ENCODE results near the gene MADD. TPM values are rescaled to one million over a fixed set of nuclear protein-coding genes. Genes with fewer than 3 reads are reported as not detected.

Gene MADD
- total RNA-seq, 2 experiments from 2014 or later: 161 to 178 TPM

DNA sequence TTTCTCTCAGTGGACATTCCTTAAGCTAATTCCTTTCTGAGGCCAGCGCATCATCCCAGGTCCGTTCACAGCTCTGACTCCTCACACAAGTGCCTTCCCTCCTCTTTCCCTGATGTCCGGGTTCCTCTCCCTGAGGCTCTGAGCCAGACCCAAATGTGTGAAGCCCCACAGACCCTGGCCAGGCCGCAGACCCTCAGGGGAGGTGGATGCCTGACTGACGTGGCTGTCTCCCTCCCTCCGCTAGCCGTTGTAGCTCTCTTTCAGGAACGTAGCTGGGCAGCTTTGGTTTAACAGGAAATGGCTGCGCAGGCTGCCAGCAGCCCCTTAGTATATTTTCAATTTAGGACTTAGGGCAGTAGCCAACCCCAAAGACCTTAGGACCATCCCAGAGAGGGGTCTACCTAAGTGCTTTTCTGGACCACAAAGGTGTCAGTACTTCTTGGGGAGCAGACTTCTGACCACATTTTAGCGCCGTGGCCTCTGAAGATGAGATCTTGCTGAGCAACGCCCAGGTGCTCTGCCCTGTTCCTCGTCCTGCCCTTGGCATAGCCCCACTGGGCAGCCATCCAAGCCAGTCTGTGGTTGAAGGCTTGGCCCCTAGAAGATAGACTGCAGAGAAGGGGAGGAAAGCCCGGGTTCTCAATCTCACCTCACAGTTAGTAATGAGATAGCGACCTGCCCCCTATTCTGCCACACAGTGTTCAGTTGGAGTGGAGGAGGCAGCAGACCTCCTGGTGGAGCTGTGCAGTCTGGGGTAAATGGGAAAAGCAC is 55.5 kb downstream of the MADD start:
- no peaks in the 10 kb centered on the region for H3K9me3 Mint-ChIP-seq
- Histone ChIP-seq H3K9me3 (ENCODE audit: control insufficient read depth in 1 of 2, insufficient read depth in 1 of 2, low read length in 2 of 2) (no peaks in the 10 kb centered on the region), H3K27ac (ENCODE audit: low read depth in 1 of 2, low read length in 2 of 2) (no peak overlapping the region), H3K4me3 (ENCODE audit: low read length) (no peak overlapping the region), H3K27me3 (ENCODE audit: control insufficient read depth in 1 of 2, insufficient read depth in 2 of 2, low read length in 2 of 2) (no peaks in the 10 kb centered on the region), H3K36me3 (ENCODE audit: insufficient read depth, low read length) (peaks cover 38% of the 10 kb centered on the region), H3K4me1 (ENCODE audit: insufficient read depth, low read length) (no peaks in the 10 kb centered on the region)
- ChIA-PET CTCF (no interaction called here), POLR2A (no interaction called here)
- H3K4me3 Mint-ChIP-seq: no peak overlapping the region
- TF ChIP-seq, protein P1, sequence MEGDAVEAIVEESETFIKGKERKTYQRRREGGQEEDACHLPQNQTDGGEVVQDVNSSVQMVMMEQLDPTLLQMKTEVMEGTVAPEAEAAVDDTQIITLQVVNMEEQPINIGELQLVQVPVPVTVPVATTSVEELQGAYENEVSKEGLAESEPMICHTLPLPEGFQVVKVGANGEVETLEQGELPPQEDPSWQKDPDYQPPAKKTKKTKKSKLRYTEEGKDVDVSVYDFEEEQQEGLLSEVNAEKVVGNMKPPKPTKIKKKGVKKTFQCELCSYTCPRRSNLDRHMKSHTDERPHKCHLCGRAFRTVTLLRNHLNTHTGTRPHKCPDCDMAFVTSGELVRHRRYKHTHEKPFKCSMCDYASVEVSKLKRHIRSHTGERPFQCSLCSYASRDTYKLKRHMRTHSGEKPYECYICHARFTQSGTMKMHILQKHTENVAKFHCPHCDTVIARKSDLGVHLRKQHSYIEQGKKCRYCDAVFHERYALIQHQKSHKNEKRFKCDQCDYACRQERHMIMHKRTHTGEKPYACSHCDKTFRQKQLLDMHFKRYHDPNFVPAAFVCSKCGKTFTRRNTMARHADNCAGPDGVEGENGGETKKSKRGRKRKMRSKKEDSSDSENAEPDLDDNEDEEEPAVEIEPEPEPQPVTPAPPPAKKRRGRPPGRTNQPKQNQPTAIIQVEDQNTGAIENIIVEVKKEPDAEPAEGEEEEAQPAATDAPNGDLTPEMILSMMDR (IDR thresholded peaks at IDR 0.05): no peak
- H3K27me3 Mint-ChIP-seq: no peaks in the 10 kb centered on the region
- no peaks in the 10 kb centered on the region for H3K4me1 Mint-ChIP-seq (ENCODE audit: low read depth)
- peaks cover 71% of the 10 kb centered on the region for H3K36me3 Mint-ChIP-seq (ENCODE audit: low read depth)
- ATAC-seq (ENCODE audit: poor library complexity) (no peak), DNase-seq (no peak)
- intact Hi-C loops (cut with DNase I, micrococcal nuclease): no loop called here
- H3K27ac Mint-ChIP-seq: peak overlapping the region; percentile 60

DNA sequence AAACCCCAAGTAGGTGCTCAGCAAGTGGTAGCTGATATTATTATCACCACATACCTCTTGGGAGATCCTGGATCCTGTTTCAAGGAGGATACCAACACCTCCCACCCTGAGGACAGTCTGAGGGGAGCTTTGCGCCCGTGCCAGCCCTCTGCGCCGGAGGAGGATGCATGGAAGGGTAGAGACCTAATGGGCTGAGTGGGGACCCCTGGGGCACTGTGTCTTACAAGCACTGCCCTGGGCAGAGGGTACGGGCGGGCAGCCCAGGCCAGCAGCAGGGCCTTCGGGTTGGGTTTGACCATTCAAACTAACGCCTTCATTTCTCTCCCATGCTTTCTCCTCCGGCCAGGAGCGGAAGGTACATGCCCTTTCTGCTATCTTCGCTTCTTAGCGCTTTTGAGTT is 56.3 kb downstream of the MADD start:
- Histone ChIP-seq H3K4me1 (ENCODE audit: insufficient read depth, low read length) (no peaks in the 10 kb centered on the region), H3K4me3 (ENCODE audit: low read length) (no peak overlapping the region), H3K27me3 (ENCODE audit: control insufficient read depth in 1 of 2, insufficient read depth in 2 of 2, low read length in 2 of 2) (no peaks in the 10 kb centered on the region), H3K9me3 (ENCODE audit: control insufficient read depth in 1 of 2, insufficient read depth in 1 of 2, low read length in 2 of 2) (no peaks in the 10 kb centered on the region), H3K27ac (ENCODE audit: low read depth in 1 of 2, low read length in 2 of 2) (no peak overlapping the region), H3K36me3 (ENCODE audit: insufficient read depth, low read length) (peaks cover 35% of the 10 kb centered on the region)
- POLR2A ChIA-PET: no interaction called here
- peaks cover 73% of the 10 kb centered on the region for H3K36me3 Mint-ChIP-seq (ENCODE audit: low read depth)
- CTCF ChIA-PET: no interaction called here
- TF ChIP-seq, protein P1 (IDR thresholded peaks at IDR 0.05): no peak
- no peaks in the 10 kb centered on the region for H3K27me3 Mint-ChIP-seq
- DNase-seq (no peak), ATAC-seq (ENCODE audit: poor library complexity) (no peak)
- H3K9me3 Mint-ChIP-seq: no peaks in the 10 kb centered on the region
- H3K4me3 Mint-ChIP-seq: no peak overlapping the region
- no peaks in the 10 kb centered on the region for H3K4me1 Mint-ChIP-seq (ENCODE audit: low read depth)
- peak overlapping the region; percentile 60 for H3K27ac Mint-ChIP-seq
- intact Hi-C loops (cut with DNase I, micrococcal nuclease): no loop called here

DNA sequence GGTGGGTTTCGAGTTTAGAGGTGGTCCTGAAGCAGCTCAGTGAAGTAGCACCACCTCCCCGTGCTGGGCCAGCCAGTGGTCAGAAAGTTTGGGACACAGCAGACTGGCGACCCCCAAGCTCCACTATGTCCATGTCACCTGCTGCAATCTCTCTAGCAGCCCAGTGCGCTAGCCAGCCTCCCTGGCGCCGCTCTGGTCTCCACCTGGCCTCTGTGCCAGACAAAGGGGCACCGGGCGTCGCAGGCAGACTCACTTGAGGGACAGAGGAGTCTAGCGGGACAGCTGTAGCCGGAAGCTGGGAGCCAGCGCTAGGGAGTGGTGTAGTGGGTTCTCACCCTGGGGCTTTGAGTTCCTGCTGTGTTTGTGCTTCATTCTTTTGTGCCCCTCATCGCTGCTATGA is 57.1 kb downstream of the MADD start:
- no peaks in the 10 kb centered on the region for H3K27me3 Mint-ChIP-seq
- peaks cover 65% of the 10 kb centered on the region for H3K36me3 Mint-ChIP-seq (ENCODE audit: low read depth)
- peaks cover 27% of the 10 kb centered on the region for H3K36me3 ChIP-seq (ENCODE audit: insufficient read depth, low read length)
- ATAC-seq (ENCODE audit: poor library complexity): no peak
- H3K4me3 Mint-ChIP-seq: no peak overlapping the region
- H3K4me1 ChIP-seq (ENCODE audit: insufficient read depth, low read length): no peaks in the 10 kb centered on the region
- H3K27me3 ChIP-seq (ENCODE audit: control insufficient read depth in 1 of 2, insufficient read depth in 2 of 2, low read length in 2 of 2): no peaks in the 10 kb centered on the region
- no peak overlapping the region for H3K27ac ChIP-seq (ENCODE audit: low read depth in 1 of 2, low read length in 2 of 2)
- no peak for DNase-seq
- no peak overlapping the region for H3K4me3 ChIP-seq (ENCODE audit: low read length)
- intact Hi-C loops (cut with DNase I, micrococcal nuclease): no loop called here
- ChIA-PET POLR2A (no interaction called here), CTCF (no interaction called here)
- TF ChIP-seq, protein P1 (IDR thresholded peaks at IDR 0.05): no peak
- no peaks in the 10 kb centered on the region for H3K4me1 Mint-ChIP-seq (ENCODE audit: low read depth)
- peak overlapping the region; percentile 60 for H3K27ac Mint-ChIP-seq
- H3K9me3 ChIP-seq (ENCODE audit: control insufficient read depth in 1 of 2, insufficient read depth in 1 of 2, low read length in 2 of 2): no peaks in the 10 kb centered on the region
- no peaks in the 10 kb centered on the region for H3K9me3 Mint-ChIP-seq
